Nucleus accumbens (tissue), 56 donors: Measurements from ENCODE around the gene CDK18.

Experiments
- DNase-seq, 56 donors: peaks; one replicate each; lab custom pipeline; 2025; lab: John Stamatoyannopoulos, UW

Gene CDK18

GRCh38 chr1:205581321-205581980 lies 77.0 kb downstream of the CDK18 start:
- DNase-seq = no peak

- no peak for DNase-seq
These were observed 77.6 kb downstream of the CDK18 start for GRCh38 chr1:205582046-205582445.
